OCI-LY7 (cell line): ENCODE data around the gene NCKAP5L. TPM values are rescaled to one million over a fixed set of nuclear protein-coding genes. Genes with fewer than 3 reads are reported as not detected.

ENCODE experiments used
- BruUV-seq: library from RNA; stranded (reverse); fragments of 400-500 nt; replicated peaks from 2 replicates; lab custom pipeline; 2021; lab: Mats Ljungman, UMichigan
- CTCF ChIA-PET: fragments of 300-600 bp; sonication (Branson Sonifier 250); formaldehyde crosslinking; loops from one replicate; lab custom pipeline; 2022; ENCODE audit warnings: antibody characterized with exemption; ENCODE audit not compliant: unreplicated experiment; lab: Charles Lee
- POLR2A ChIA-PET: fragments of 300-600 bp; sonication (Branson Sonifier 250); formaldehyde crosslinking; loops from one replicate; lab custom pipeline; 2022; ENCODE audit warnings: antibody characterized with exemption; lab: Charles Lee
- DNase-seq: peaks from one replicate; pipeline ENCODE4 v3.0.0-alpha.2; 2015; ENCODE audit warnings: low spot score
- H2AFZ ChIP-seq: fragments of 200-600 bp; sonication (generic), shearing (Covaris generic); 2 replicates; pipeline ENCODE4 v1.6.1; 2014; ENCODE audit warnings: mild to moderate bottlenecking, antibody characterized with exemption, low read length, moderate library complexity
- H3K27ac ChIP-seq: fragments of 200-600 bp; sonication (generic); 2 replicates; pipeline ENCODE4 v1.5.1; 2014; ENCODE audit warnings: mixed run types, low read depth, mild to moderate bottlenecking, moderate library complexity, low read length, inconsistent platforms; ENCODE audit not compliant: poor library complexity, severe bottlenecking
- H3K36me3 ChIP-seq: fragments of 200-600 bp; sonication (generic); 2 replicates; pipeline ENCODE4 v1.6.1; 2014; ENCODE audit warnings: mild to moderate bottlenecking, antibody characterized with exemption, low read length, moderate library complexity, mixed read lengths; ENCODE audit not compliant: insufficient read depth
- H3K4me1 ChIP-seq: fragments of 200-600 bp; sonication (generic); 2 replicates; pipeline ENCODE4 v1.5.1; 2014; ENCODE audit warnings: mild to moderate bottlenecking, low read length; ENCODE audit not compliant: insufficient read depth, poor library complexity, severe bottlenecking
- H3K4me2 ChIP-seq: fragments of 200-600 bp; sonication (generic); 2 replicates; pipeline ENCODE4 v1.6.1; 2014; ENCODE audit warnings: mild to moderate bottlenecking, low read length
- H3K4me3 ChIP-seq: fragments of 200-600 bp; sonication (generic); 2 replicates; pipeline ENCODE4 v1.5.1; 2014; ENCODE audit warnings: mild to moderate bottlenecking, low read depth, low read length; ENCODE audit not compliant: poor library complexity, severe bottlenecking
- H3K79me2 ChIP-seq: fragments of 200-600 bp; sonication (generic); 2 replicates; pipeline ENCODE4 v1.6.1; 2016; ENCODE audit warnings: low read depth, mild to moderate bottlenecking, low read length, moderate library complexity, mixed read lengths; ENCODE audit not compliant: insufficient read depth
- H3K9me2 ChIP-seq: fragments of 200-600 bp; sonication (generic); 2 replicates; pipeline ENCODE4 v1.6.1; 2016; ENCODE audit warnings: mild to moderate bottlenecking, low read length, mixed read lengths; ENCODE audit not compliant: insufficient read depth
- H3K9me3 ChIP-seq: fragments of 200-600 bp; sonication (generic); 2 replicates; pipeline ENCODE4 v1.6.1; 2014; ENCODE audit warnings: mild to moderate bottlenecking, mixed run types, low read length, mixed read lengths
- H4K20me1 ChIP-seq: fragments of 200-600 bp; sonication (generic); 2 replicates; pipeline ENCODE4 v1.6.1; 2014; ENCODE audit warnings: mild to moderate bottlenecking, antibody characterized with exemption, low read length, moderate library complexity, mixed read lengths; ENCODE audit not compliant: insufficient read depth
- CTCF ChIP-seq: fragments of 200-600 bp; sonication (generic); conservative IDR thresholded peaks from 2 replicates; pipeline ENCODE4 v1.5.1; 2014; ENCODE audit warnings: mild to moderate bottlenecking, antibody characterized with exemption, low read length, moderate library complexity, mixed read lengths
- EZH2phosphoT487 ChIP-seq: fragments of 200-600 bp; sonication (generic); IDR thresholded peaks from 2 replicates; pipeline ENCODE4 v1.6.1; 2018; ENCODE audit warnings: low read depth, borderline replicate concordance, mild to moderate bottlenecking, mixed run types, antibody characterized with exemption, low read length, moderate library complexity, mixed read lengths
- intact Hi-C: fragments of 100-400 bp; cut with micrococcal nuclease; formaldehyde crosslinking; loops from one replicate; pipeline ENCODE4 v1.10.0; 2022; ENCODE audit not compliant: unreplicated experiment
- total RNA-seq, 2 experiments: library from RNA; depleted of rRNA in 1 of 2; stranded (reverse); fragments of >200 nt in 1 of 2; shearing (Covaris generic) in 1 of 2; gene quantifications; 2 replicates each; pipeline ENCODE4 v1.2.3, GENCODE V29; 2014 to 2022

Gene NCKAP5L
- total RNA-seq, 2 experiments from 2014 or later: 4.6 to 12.2 TPM

- CTCF ChIA-PET: no interaction called here
- no peaks in the 10 kb centered on the region for H3K9me2 ChIP-seq
- no peak for DNase-seq
- H4K20me1 ChIP-seq: no peaks in the 10 kb centered on the region
- no TSS peak for BruUV-seq
- POLR2A ChIA-PET: interaction anchor here (0.6 kb wide), 1 partner anchor 75 kb away, joined by 4 read pairs; no protein-coding TSS in a partner anchor
- H3K9me3 ChIP-seq: no peaks in the 10 kb centered on the region
- H3K4me2 ChIP-seq: no peak overlapping the region
- intact Hi-C loops: no loop called here
- no peaks in the 10 kb centered on the region for H3K79me2 ChIP-seq
- no peak overlapping the region for H3K27ac ChIP-seq
- H3K36me3 ChIP-seq: no peaks in the 10 kb centered on the region; the same call in 1 of the 2 replicates
- TF ChIP-seq CTCF (no peak), EZH2phosphoT487 (no peak)
- no peak overlapping the region for H3K4me3 ChIP-seq
- H3K4me1 ChIP-seq: no peaks in the 10 kb centered on the region
- no peak overlapping the region for H2AFZ ChIP-seq
These were observed 30.8 kb downstream of the NCKAP5L start for GRCh38 chr12:49797449-49797776.

DNA sequence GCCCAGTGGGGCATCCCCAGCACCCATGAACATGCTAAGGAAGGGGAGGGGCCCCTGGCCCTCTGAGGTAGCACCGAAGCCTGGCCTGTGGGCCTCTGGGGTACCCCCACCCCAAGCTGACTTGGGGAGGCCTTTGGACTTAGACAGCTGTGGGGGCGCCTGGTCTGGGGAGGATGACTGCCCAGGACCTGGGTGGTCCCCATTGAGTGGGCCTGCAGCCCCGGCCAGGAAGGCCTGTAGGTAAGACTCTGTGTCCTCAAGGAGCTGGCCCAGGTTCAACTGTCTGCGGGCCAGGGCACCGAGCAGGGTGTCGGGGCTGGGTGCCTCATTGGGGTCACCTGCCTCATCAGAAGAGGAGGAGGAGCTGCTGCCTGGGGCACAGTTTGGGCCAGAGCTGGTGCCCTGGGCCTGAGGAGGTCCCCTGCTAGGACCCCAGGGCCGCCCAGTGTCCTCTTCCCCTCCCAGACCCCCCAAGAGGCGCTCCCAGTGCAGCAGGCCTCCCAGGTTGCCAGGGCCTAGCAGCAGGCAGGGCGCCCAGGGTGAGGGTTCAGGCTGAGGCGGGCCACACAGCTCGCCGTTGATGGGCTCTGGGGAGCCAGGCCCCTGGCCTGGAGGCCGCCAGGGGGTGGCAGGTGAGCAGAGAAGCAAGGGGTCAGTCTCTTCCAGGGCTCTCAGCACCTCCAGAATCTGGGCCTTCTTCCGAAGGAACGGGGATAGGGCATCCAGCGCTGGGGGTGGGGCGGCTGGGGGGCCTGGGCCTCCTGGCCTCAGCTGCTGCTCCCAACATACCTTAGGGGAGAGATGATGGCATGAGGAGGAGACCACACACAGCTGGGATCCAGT is 31.4 kb downstream of the NCKAP5L start:
- no peak overlapping the region for H3K27ac ChIP-seq
- no TSS peak for BruUV-seq
- H3K9me3 ChIP-seq: no peaks in the 10 kb centered on the region
- no peak overlapping the region for H3K4me2 ChIP-seq
- intact Hi-C loops: no loop called here
- H3K4me3 ChIP-seq: no peak overlapping the region
- no peak for DNase-seq
- H3K4me1 ChIP-seq: no peaks in the 10 kb centered on the region
- no peaks in the 10 kb centered on the region for H4K20me1 ChIP-seq
- H3K79me2 ChIP-seq: no peaks in the 10 kb centered on the region
- POLR2A ChIA-PET: no interaction called here
- CTCF ChIA-PET: no interaction called here
- H3K36me3 ChIP-seq: no peaks in the 10 kb centered on the region; the same call in 1 of the 2 replicates
- no peaks in the 10 kb centered on the region for H3K9me2 ChIP-seq
- TF ChIP-seq CTCF: no peak
- TF ChIP-seq EZH2phosphoT487: no peak
- no peak overlapping the region for H2AFZ ChIP-seq

- no peak overlapping the region for H3K4me3 ChIP-seq
- ChIA-PET POLR2A (no interaction called here), CTCF (no interaction called here)
- H3K9me3 ChIP-seq: no peaks in the 10 kb centered on the region
- no peaks in the 10 kb centered on the region for H3K9me2 ChIP-seq
- no peaks in the 10 kb centered on the region; the same call in 1 of the 2 replicates for H3K36me3 ChIP-seq
- DNase-seq: no peak
- intact Hi-C loops: no loop called here
- H3K79me2 ChIP-seq: no peaks in the 10 kb centered on the region
- H2AFZ ChIP-seq: no peak overlapping the region
- H4K20me1 ChIP-seq: no peaks in the 10 kb centered on the region
- no peak for TF ChIP-seq EZH2phosphoT487
- TF ChIP-seq CTCF: no peak
- no peak overlapping the region for H3K27ac ChIP-seq
- no peaks in the 10 kb centered on the region for H3K4me1 ChIP-seq
- BruUV-seq: no TSS peak
- H3K4me2 ChIP-seq: no peak overlapping the region
These were observed 32.1 kb downstream of the NCKAP5L start for GRCh38 chr12:49796155-49796554.
